ENCODE results near the gene ZSCAN9.
A peak's percentile ranks its signal among the peaks of the same experiment; 100 is the strongest.

Gene ZSCAN9

GRCh38 chr6:28225056-28225834 is at the start of gene ZSCAN9:
Gene ZSCAN9 (plus strand): TSS chr6:28225275. CDS start chr6:28227085, 1,810 bp downstream.
- peak; percentile 59 to 65 for DNase-seq

GRCh38 chr6:28176373-28176772 is 48.7 kb upstream of the ZSCAN9 start:
- DNase-seq: no peak

GRCh38 chr6:28182255-28182654 is 42.8 kb upstream of the ZSCAN9 start:
- DNase-seq: no peak

DNA sequence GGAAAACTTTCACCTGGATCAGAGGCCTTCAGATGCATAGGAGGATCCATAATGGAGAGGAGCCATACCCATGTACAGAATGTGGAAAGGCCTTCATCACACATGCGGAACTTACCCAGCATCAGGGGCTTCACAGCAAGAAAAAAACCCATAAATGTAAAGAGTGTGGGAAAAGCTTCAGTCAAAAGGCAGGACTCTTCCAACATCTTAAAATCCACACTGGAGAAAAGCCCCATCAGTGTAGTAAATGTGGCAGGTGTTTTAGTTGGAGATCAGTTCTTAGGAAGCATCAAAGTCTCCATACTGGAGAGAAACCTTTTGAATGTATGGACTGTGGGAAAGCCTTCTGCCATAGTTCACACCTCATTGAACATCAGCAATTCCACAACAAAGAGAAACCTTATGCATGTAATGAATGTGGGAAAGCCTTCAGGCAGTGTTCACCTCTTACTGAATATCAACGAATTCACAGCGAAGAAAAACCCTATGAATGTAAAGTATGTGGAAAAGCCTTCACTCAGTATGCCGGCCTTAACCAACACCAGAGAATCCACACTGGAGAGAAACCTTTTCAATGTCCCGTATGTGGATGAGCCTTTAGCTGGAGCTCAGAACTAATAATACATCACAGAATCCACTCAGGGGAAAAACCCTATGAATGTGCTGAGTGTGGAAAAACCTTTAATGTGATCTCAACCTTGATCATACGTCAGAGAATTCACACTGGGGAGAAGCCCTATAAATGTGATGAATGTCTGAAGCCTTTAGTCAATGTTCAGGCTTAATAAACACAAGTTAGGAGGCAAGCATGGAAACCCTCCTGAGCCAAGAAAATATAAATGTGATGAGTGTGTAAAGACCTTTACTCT is 36.7 kb upstream of the ZSCAN9 start:
- DNase-seq: no peak

DNA sequence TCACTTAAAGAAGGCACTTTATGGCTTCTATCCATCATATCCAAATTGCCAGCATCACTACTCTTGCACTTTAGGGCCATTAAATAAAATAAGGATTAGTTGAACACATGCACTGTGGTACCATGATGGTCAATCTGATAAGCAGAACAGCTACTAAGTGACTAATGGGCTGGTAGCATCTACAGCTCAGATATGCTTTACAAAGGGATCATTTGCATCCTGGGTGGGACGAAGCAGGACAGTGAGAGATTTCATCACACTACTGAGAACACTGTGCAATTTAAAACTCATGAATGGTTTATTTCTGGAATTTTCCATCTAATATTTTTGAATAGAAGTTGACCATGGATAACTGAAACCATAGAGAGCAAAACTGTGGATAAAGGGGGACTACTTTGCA is 25.1 kb upstream of the ZSCAN9 start:
- no peak for DNase-seq

GRCh38 chr6:28203201-28203600 is 21.9 kb upstream of the ZSCAN9 start:
- no peak for DNase-seq

GRCh38 chr6:28205879-28206278 is 19.2 kb upstream of the ZSCAN9 start:
- DNase-seq: no peak

GRCh38 chr6:28206527-28206926 is 18.5 kb upstream of the ZSCAN9 start:
- no peak for DNase-seq

- no peak for DNase-seq
Measured at GRCh38 chr6:28206928-28207509, 18.1 kb upstream of the ZSCAN9 start.

- DNase-seq: peak in 1 of 2 donors; percentile 22
Measured at GRCh38 chr6:28207510-28208110, 17.5 kb upstream of the ZSCAN9 start.

DNA sequence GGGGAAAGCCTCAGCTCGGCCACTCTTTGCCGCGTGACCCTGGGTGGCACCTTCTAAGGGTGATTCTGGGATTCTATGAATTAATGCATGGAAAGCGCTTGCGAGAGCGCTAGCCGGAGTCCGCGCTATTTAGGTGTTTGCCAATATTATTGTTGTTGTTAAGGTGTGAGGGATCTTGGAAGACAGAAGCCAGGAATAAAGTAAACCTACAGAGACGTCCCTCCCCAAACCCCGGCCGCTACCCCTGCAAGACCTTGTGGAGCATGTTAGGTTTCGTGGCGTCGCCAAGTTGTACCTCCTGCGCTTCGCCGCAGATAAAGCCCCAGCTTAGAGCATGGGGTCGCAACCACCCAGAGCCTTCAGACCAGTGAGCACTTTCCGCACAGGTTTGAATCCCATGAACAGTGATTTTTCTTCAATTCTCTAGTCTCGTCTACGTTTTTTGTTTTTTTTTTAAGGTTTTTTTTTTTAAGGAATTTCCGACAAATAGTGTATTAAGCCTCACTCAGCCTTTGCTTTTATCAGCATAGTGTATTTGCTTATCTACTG is 16.9 kb upstream of the ZSCAN9 start:
- DNase-seq: no peak

- no peak for DNase-seq
Measured at GRCh38 chr6:28209753-28210535, 15.1 kb upstream of the ZSCAN9 start.

GRCh38 chr6:28211840-28212509 is 13.1 kb upstream of the ZSCAN9 start:
- no peak for DNase-seq

- DNase-seq: no peak
Measured at GRCh38 chr6:28212510-28213212, 12.4 kb upstream of the ZSCAN9 start.

- DNase-seq: no peak
Measured at GRCh38 chr6:28213213-28213523, 11.9 kb upstream of the ZSCAN9 start.

DNA sequence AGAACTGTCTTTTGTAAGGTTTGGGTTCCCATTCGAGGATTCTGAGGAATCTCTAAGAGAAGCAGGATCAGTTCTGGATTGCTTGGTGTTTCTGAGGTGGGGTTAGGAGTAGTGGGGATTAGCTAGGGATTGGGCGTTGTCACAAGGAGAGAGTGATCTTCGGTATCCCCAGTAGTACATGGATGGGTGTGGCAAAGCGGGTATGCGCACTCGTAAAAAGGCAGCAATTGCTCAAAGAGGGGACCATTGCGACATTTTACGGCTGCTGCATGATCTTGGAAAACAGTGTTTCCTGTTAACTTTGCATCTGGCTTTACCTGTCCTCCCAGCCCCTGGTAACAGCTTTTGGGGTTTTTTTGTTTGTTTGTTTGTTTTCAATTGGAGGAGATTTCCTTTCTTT is 9.7 kb upstream of the ZSCAN9 start:
- no peak for DNase-seq

DNA sequence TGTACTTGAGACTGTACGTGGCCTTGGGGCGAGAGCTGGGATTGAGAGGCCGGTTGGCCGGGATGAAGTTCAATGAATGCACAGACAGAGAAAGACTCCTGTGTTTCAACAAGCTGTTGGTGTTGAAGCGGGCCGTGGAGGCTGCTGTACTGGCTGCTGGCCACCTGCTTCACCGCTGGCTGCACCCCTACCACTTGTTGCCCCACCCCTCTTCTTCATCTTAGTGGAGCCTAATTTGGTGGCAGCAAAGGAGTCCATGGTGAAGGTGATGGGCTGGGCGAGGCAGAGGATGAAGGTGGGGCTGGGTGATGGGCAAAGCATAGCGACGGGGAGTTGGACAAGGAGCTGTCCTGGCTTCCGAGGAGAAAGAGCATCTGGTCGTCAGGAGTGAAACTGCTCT is 7.2 kb upstream of the ZSCAN9 start:
- DNase-seq: no peak

DNA sequence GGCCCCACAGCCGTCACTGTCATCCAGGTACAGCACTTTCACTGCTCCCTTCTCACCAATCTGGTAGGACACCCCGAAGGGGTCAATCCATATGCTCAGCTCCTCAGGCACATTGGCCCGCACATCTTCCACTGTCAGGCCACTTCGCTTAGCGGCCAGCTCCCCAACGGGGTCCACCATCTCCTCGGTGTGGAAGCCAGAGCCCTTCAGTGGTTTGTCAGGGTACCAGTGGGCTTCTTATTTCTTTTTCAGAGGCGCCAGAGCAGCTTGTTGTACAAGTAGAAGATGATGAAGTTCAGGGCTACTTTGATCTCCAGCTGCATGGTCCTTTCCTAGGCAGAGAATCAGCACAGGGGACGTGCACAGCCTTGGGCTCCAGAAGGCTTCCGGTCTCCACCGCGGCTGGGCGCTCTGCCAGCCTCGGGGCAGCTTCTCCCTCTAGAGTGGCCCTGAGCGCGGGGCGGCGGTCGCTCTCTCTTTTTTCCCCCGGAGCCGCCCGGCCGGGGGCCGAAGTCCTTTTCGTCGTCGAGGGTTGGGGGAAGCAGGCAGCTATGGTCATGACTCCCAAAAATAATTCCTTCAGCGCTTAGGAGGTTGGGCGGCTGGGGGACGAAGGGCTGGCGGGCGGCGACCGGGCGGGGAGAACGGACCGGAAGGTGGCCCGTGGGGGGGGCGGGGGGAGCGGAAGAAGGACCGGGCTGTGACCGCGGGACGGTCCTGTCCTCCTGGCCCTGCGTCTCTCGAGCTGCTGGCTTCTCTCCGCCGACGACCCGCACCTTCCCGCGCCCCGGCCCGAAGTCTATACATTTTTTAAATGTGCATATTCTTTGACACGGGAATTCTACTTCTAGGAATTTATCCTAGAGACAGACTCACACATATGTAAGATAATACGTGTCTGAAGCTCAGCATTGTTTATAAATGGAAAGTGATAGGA is 6.5 kb upstream of the ZSCAN9 start:
- peak; percentile 11 to 36 for DNase-seq

DNA sequence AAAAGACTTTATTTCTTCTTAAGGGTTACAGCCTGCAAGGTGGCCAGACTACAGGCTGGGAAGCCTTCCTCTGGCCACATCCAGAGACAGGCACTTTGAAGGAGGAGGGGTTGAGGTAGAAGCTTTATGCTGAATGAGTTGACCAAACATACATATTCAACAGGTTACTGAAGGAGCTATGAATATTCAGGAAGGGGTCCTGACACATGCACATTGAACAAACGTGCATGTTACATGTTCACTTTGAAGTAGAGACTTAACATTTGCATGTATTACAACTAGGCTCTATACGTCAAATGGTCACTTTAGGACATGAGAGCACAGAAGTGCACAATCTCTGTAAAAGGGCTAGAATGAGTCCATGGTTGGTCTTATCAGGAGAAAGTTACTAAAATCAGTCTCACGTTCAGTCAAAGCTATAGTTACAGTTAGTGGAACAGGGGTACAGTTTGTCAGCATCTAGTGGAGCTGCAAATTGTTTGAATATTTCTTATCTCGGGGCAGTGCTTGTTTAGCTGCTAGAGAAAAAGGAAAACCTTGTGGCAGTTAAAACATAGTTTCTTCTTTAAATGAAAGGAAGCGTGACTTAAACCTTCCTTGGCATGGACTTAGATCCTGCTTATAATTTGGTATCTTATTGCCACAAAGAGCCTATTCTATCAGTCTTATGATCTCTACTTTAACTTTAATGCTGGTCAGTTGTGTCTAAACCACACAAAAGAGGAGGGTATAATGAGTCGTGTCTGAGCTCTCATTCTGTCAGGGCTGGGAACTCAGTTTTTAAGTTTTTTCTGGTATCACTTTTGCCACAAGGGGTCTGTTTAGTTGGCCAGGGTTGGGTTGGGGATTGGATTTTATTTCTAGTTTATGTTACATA is 4.6 kb upstream of the ZSCAN9 start:
- DNase-seq: no peak
